GM18909 (cell line): Measurements from ENCODE around the gene MECP2.
"Not testable (repeated sequence)": the region's sequence is repeated elsewhere in the genome, so short reads cannot be mapped to it uniquely, and the experiment has no call there.

ENCODE experiments used
- ATAC-seq: cut with Tn5 transposase; IDR thresholded peaks from one replicate; pipeline ENCODE4 v1.9.1; 2021; ENCODE audit warnings: mild to moderate bottlenecking; ENCODE audit not compliant: unreplicated experiment, poor library complexity

Gene MECP2

GRCh38 chrX:154097589-154098541 lies at the start of gene MECP2:
Gene MECP2 (minus strand): TSS chrX:154097717.
- peak; percentile 83 for ATAC-seq

GRCh38 chrX:154144010-154144409 lies 46.5 kb upstream of the MECP2 start, which contains the start of gene OPN1LW:
Gene OPN1LW (plus strand): TSS chrX:154144243. CDS start chrX:154144284, 41 bp downstream.
- not testable (repeated sequence) for ATAC-seq

- no peak for ATAC-seq
Observed at GRCh38 chrX:154142950-154143745, 45.6 kb upstream of the MECP2 start.

GRCh38 chrX:154142386-154142785 lies 44.9 kb upstream of the MECP2 start:
- no peak for ATAC-seq

- no peak for ATAC-seq
Observed at GRCh38 chrX:154140742-154141141, 43.2 kb upstream of the MECP2 start.

GRCh38 chrX:154140206-154140605 lies 42.7 kb upstream of the MECP2 start:
- ATAC-seq = no peak

- no peak for ATAC-seq
Observed at GRCh38 chrX:154138857-154139256, 41.3 kb upstream of the MECP2 start.

GRCh38 chrX:154136627-154137161 lies 39.2 kb upstream of the MECP2 start:
- ATAC-seq = no peak

GRCh38 chrX:154135458-154136229 lies 38.1 kb upstream of the MECP2 start:
- no peak for ATAC-seq

GRCh38 chrX:154132366-154132765 lies 34.8 kb upstream of the MECP2 start:
- ATAC-seq = no peak

- ATAC-seq = no peak
Observed at GRCh38 chrX:154131955-154132354, 34.4 kb upstream of the MECP2 start.

- ATAC-seq = no peak
Observed at GRCh38 chrX:154126101-154126500, 28.6 kb upstream of the MECP2 start.

GRCh38 chrX:154125391-154126040 lies 28.0 kb upstream of the MECP2 start:
- ATAC-seq = no peak

GRCh38 chrX:154123241-154124219 lies 26.0 kb upstream of the MECP2 start:
- no peak for ATAC-seq

GRCh38 chrX:154121961-154122360 lies 24.4 kb upstream of the MECP2 start:
- no peak for ATAC-seq

GRCh38 chrX:154121207-154121606 lies 23.7 kb upstream of the MECP2 start:
- ATAC-seq = no peak

- no peak for ATAC-seq
Observed at GRCh38 chrX:154120567-154120966, 23.1 kb upstream of the MECP2 start.

- no peak for ATAC-seq
Observed at GRCh38 chrX:154117566-154117965, 20.0 kb upstream of the MECP2 start.
